ENCODE data around the gene ZBTB34.
A peak's percentile ranks its signal among the peaks of the same experiment; 100 is the strongest.

ZBTB34 gene

GRCh38 chr9:126853667-126854066 is 6.8 kb upstream of the ZBTB34 start:
- in situ Hi-C loops (cut with MboI; ENCODE audit: low sequenced_read_pairs), result no loop called here
- H3K36me3 ChIP-seq (replicated peaks), result no peaks in the 10 kb centered on the region

GRCh38 chr9:126854734-126855133 is 5.7 kb upstream of the ZBTB34 start:
- in situ Hi-C loops (cut with MboI; ENCODE audit: low sequenced_read_pairs), result no loop called here

More at GRCh38 chr9:126853667-126854066, 6.8 kb upstream of the ZBTB34 start:
- no peak for DNase-seq (ENCODE audit: low spot score in 2 of 2)
- H3K4me1 ChIP-seq, result no peaks in the 10 kb centered on the region
- peaks cover 8% of the 10 kb centered on the region; the same call in 1 of the 2 replicates for H3K27me3 ChIP-seq (ENCODE audit: low read depth)
- H3K4me3 ChIP-seq, result no peak overlapping the region
- H3K9me3 ChIP-seq, result no peaks in the 10 kb centered on the region

GRCh38 chr9:126856326-126856877 is 4.0 kb upstream of the ZBTB34 start:
- in situ Hi-C loops (cut with MboI; ENCODE audit: low sequenced_read_pairs), result no loop called here
- Histone ChIP-seq H3K9me3 (no peaks in the 10 kb centered on the region), H3K4me1 (peaks cover 3% of the 10 kb centered on the region; the same call in 1 of the 2 replicates), H3K36me3 (replicated peaks) (no peaks in the 10 kb centered on the region), H3K27me3 (ENCODE audit: low read depth) (peaks cover 8% of the 10 kb centered on the region; the same call in 1 of the 2 replicates), H3K4me3 (no peak overlapping the region)
- DNase-seq (ENCODE audit: low spot score in 2 of 2), result no peak

More at GRCh38 chr9:126854734-126855133, 5.7 kb upstream of the ZBTB34 start:
- DNase-seq (ENCODE audit: low spot score in 2 of 2), result no peak
- Histone ChIP-seq H3K36me3 (replicated peaks) (no peaks in the 10 kb centered on the region), H3K27me3 (ENCODE audit: low read depth) (peaks cover 8% of the 10 kb centered on the region; the same call in 1 of the 2 replicates), H3K4me1 (no peaks in the 10 kb centered on the region), H3K9me3 (no peaks in the 10 kb centered on the region), H3K4me3 (no peak overlapping the region)

DNA sequence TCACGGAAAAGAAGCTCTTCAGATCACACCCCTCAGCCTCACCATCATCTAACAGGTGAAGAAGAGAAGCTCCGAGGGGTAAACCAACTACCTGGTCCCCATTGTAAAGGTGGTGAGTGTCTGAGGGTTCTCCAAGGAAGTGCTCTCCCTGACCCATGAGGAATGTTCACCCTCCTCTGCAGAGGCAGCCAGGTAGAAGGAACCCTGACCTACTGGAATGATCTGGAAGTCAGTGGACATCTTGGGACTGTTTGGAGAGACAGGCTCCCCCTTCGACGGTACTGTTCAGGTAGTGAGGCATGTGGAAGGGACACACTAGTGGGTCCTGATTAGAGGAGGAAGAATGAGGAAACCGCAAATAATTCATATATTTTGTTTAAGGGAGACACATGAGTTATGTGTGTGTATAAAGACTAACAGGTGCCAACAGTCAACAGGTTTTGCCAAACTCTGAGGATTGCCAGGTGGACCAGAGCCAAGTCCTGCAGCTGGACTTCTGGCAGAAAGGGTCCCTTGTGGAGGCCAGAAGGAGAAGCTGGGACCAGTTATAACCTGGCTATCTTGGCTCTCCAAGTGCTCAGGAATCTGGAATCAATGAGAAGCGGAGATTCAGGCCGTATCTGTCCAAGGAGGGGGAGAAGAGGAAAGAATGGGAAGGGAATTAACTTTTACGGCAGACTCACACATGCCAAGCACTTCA is 3.0 kb upstream of the ZBTB34 start:
- in situ Hi-C loops (cut with MboI; ENCODE audit: low sequenced_read_pairs), result no loop called here
- H3K27me3 ChIP-seq (ENCODE audit: low read depth), result peaks cover 4% of the 10 kb centered on the region; the same call in 1 of the 2 replicates
- DNase-seq (ENCODE audit: low spot score in 2 of 2), result no peak

GRCh38 chr9:126859111-126859510 is 1.3 kb upstream of the ZBTB34 start:
- Histone ChIP-seq H3K27me3 (ENCODE audit: low read depth) (peaks cover 4% of the 10 kb centered on the region; the same call in 1 of the 2 replicates), H3K36me3 (replicated peaks) (peaks cover 6% of the 10 kb centered on the region), H3K4me1 (peaks cover 18% of the 10 kb centered on the region), H3K4me3 (no peak overlapping the region), H3K9me3 (no peaks in the 10 kb centered on the region)
- no peak for DNase-seq (ENCODE audit: low spot score in 2 of 2)
- in situ Hi-C loops (cut with MboI; ENCODE audit: low sequenced_read_pairs), result no loop called here

More for the DNA sequence above, 3.0 kb upstream of the ZBTB34 start:
- Histone ChIP-seq H3K9me3 (no peaks in the 10 kb centered on the region), H3K4me1 (peaks cover 8% of the 10 kb centered on the region), H3K36me3 (replicated peaks) (no peaks in the 10 kb centered on the region), H3K4me3 (no peak overlapping the region)

DNA sequence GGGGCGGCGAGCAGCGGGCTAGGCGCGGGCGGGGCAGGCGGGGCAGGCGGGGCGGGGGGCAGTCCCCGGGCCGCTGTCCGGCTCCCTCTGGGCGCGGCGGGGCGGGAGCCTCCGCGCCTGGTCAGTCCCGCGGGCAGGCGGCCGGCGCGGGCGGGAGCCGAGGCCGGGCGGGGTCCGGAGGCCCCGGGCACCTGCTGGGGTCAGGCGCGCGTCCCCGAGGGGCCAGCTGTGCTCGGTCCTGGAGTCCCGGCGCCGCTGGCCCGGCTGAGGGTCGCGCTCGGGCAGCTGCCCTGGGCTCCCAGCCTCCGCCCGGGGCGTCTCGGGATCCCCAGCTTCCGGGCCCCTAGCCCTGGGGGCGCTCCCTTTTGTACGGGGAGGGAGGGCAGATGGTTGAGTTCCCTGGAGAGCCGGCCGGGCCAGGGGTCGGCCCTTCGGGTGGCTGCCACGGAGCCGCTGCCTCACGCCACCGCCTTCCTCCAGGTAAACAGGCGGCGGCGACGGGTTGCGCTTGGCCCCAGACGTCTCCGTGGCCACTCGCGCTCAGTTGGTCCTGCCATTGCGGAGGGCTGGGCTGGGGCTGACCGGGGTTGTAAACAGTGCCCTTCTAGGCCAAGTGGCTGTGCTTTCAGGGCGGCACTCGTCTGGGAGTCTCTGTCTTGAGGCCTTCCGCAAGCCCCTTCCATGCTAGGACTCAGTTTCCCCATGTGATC is 473 bp downstream of the ZBTB34 start:
- Histone ChIP-seq H3K4me3 (peak overlapping the region; percentile 79), H3K36me3 (replicated peaks) (peaks cover 19% of the 10 kb centered on the region), H3K4me1 (peaks cover 18% of the 10 kb centered on the region), H3K9me3 (no peaks in the 10 kb centered on the region), H3K27me3 (ENCODE audit: low read depth) (peaks cover 4% of the 10 kb centered on the region; the same call in 1 of the 2 replicates)
- in situ Hi-C loops (cut with MboI; ENCODE audit: low sequenced_read_pairs), result no loop called here
- peak in 1 of 2 experiments; percentile 57 for DNase-seq (ENCODE audit: low spot score in 2 of 2)

- Histone ChIP-seq H3K9me3 (no peaks in the 10 kb centered on the region), H3K4me3 (peak overlapping the region; percentile 79), H3K4me1 (peaks cover 19% of the 10 kb centered on the region), H3K36me3 (replicated peaks) (peaks cover 25% of the 10 kb centered on the region), H3K27me3 (ENCODE audit: low read depth) (peaks cover 2% of the 10 kb centered on the region; the same call in 1 of the 2 replicates)
- in situ Hi-C loops (cut with MboI; ENCODE audit: low sequenced_read_pairs), result no loop called here
- DNase-seq (ENCODE audit: low spot score in 2 of 2), result peak in 1 of 2 experiments; percentile 80
Measured at GRCh38 chr9:126861707-126862103, 1.3 kb downstream of the ZBTB34 start.

GRCh38 chr9:126862104-126862761 is 1.8 kb downstream of the ZBTB34 start:
- DNase-seq (ENCODE audit: low spot score in 2 of 2), result peak; percentile 23 to 45
- Histone ChIP-seq H3K27me3 (ENCODE audit: low read depth) (no peaks in the 10 kb centered on the region; the same call in 1 of the 2 replicates), H3K36me3 (replicated peaks) (peaks cover 27% of the 10 kb centered on the region), H3K4me1 (peaks cover 24% of the 10 kb centered on the region), H3K4me3 (peak overlapping the region; percentile 79), H3K9me3 (no peaks in the 10 kb centered on the region)
- in situ Hi-C loops (cut with MboI; ENCODE audit: low sequenced_read_pairs), result no loop called here

DNA sequence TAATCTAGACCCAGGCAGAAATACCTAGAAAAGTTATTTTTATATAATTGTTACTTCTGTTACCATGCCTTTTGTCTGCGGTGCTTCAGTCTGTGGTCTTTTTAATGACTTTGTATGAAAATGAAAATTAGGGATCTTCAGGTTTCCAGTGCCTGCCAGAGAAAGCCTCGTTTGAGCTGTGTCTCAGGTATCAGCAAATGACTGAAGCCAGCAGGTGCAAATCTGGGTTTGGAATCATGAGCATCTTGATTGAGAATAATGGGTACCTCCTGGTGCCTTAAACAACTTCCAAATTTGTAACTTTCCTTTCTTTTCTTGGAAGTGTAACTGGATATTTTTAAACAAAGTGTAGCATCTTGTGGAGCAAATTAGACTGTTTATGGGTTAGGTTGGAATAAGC is 4.3 kb downstream of the ZBTB34 start:
- Histone ChIP-seq H3K4me1 (peaks cover 30% of the 10 kb centered on the region), H3K27me3 (ENCODE audit: low read depth) (no peaks in the 10 kb centered on the region), H3K9me3 (no peaks in the 10 kb centered on the region), H3K36me3 (replicated peaks) (peaks cover 30% of the 10 kb centered on the region), H3K4me3 (no peak overlapping the region)
- no peak for DNase-seq (ENCODE audit: low spot score in 2 of 2)
- in situ Hi-C loops (cut with MboI; ENCODE audit: low sequenced_read_pairs), result no loop called here

GRCh38 chr9:126869368-126869767 is 8.9 kb downstream of the ZBTB34 start:
- Histone ChIP-seq H3K4me3 (no peak overlapping the region), H3K36me3 (replicated peaks) (peaks cover 21% of the 10 kb centered on the region), H3K9me3 (no peaks in the 10 kb centered on the region), H3K27me3 (ENCODE audit: low read depth) (no peaks in the 10 kb centered on the region), H3K4me1 (peaks cover 17% of the 10 kb centered on the region)
- in situ Hi-C loops (cut with MboI; ENCODE audit: low sequenced_read_pairs), result no loop called here
- no peak for DNase-seq (ENCODE audit: low spot score in 2 of 2)

- DNase-seq (ENCODE audit: low spot score in 2 of 2), result no peak
- Histone ChIP-seq H3K9me3 (no peaks in the 10 kb centered on the region), H3K4me3 (no peak overlapping the region), H3K36me3 (replicated peaks) (peaks cover 3% of the 10 kb centered on the region), H3K27me3 (ENCODE audit: low read depth) (no peaks in the 10 kb centered on the region), H3K4me1 (peaks cover 10% of the 10 kb centered on the region)
- in situ Hi-C loops (cut with MboI; ENCODE audit: low sequenced_read_pairs), result no loop called here
Measured at GRCh38 chr9:126872516-126872915, 12.1 kb downstream of the ZBTB34 start.

- H3K36me3 ChIP-seq (replicated peaks), result peaks cover 8% of the 10 kb centered on the region
- H3K27me3 ChIP-seq (ENCODE audit: low read depth), result no peaks in the 10 kb centered on the region
- H3K4me1 ChIP-seq, result peaks cover 4% of the 10 kb centered on the region; the same call in 1 of the 2 replicates
- no peak for DNase-seq (ENCODE audit: low spot score in 2 of 2)
- in situ Hi-C loops (cut with MboI; ENCODE audit: low sequenced_read_pairs), result no loop called here
- H3K4me3 ChIP-seq, result no peak overlapping the region
- H3K9me3 ChIP-seq, result no peaks in the 10 kb centered on the region
Measured at GRCh38 chr9:126874546-126875314, 14.3 kb downstream of the ZBTB34 start.

Measured in HAP-1 (cell line).